Hepatocyte (in vitro differentiated cells): ENCODE measurements around the gene PRSS50. TPM values are rescaled to one million over a fixed set of nuclear protein-coding genes. Genes with fewer than 3 reads are reported as not detected.

ENCODE experiments used
- DNase-seq: peaks from one replicate; pipeline ENCODE4 v3.0.0-alpha.2; 2016; ENCODE audit warnings: low spot score
- H2AFZ ChIP-seq: fragments of 200-600 bp; sonication (generic); 2 replicates; pipeline ENCODE4 v1.6.0; 2016; ENCODE audit warnings: antibody characterized with exemption, mild to moderate bottlenecking
- H3K27ac ChIP-seq: fragments of 200-600 bp; sonication (generic); 2 replicates; pipeline ENCODE4 v1.5.1; 2016; ENCODE audit warnings: mild to moderate bottlenecking
- H3K27me3 ChIP-seq: fragments of 200-600 bp; sonication (generic); 2 replicates; pipeline ENCODE4 v1.6.1; 2016
- H3K36me3 ChIP-seq: fragments of 200-600 bp; sonication (generic); replicated peaks from 2 replicates; pipeline ENCODE4 v1.5.1; 2016; ENCODE audit warnings: low read depth; ENCODE audit not compliant: insufficient read depth
- H3K4me1 ChIP-seq: fragments of 200-600 bp; sonication (generic); 2 replicates; pipeline ENCODE4 v1.5.1; 2016; ENCODE audit warnings: mild to moderate bottlenecking, moderate library complexity; ENCODE audit not compliant: insufficient read depth
- H3K4me2 ChIP-seq: fragments of 200-600 bp; sonication (generic); 2 replicates; pipeline ENCODE4 v1.6.0; 2016
- H3K4me3 ChIP-seq: fragments of 200-600 bp; sonication (generic); 2 replicates; pipeline ENCODE4 v1.5.1; 2016; ENCODE audit warnings: mild to moderate bottlenecking
- H3K79me2 ChIP-seq: fragments of 200-600 bp; sonication (generic); 2 replicates; pipeline ENCODE4 v1.6.0; 2017; ENCODE audit warnings: mild to moderate bottlenecking
- H3K9me2 ChIP-seq: fragments of 200-600 bp; sonication (generic); replicated peaks from 2 replicates; pipeline ENCODE4 v1.6.0; 2017; ENCODE audit warnings: mild to moderate bottlenecking; ENCODE audit not compliant: insufficient read depth
- H3K9me3 ChIP-seq: fragments of 200-600 bp; sonication (generic); 2 replicates; pipeline ENCODE4 v1.5.1; 2016; ENCODE audit warnings: low read depth, mild to moderate bottlenecking
- H4K20me1 ChIP-seq: fragments of 200-600 bp; sonication (generic); 2 replicates; pipeline ENCODE4 v1.6.0; 2016; ENCODE audit warnings: mild to moderate bottlenecking; ENCODE audit not compliant: insufficient read depth, poor library complexity, severe bottlenecking
- EZH2 ChIP-seq: fragments of 200-600 bp; sonication (generic); IDR thresholded peaks from 2 replicates; pipeline ENCODE4 v1.6.1; 2016; ENCODE audit warnings: antibody characterized with exemption, mild to moderate bottlenecking, borderline replicate concordance
- EZH2phosphoT487 ChIP-seq: fragments of 200-600 bp; sonication (generic); IDR thresholded peaks from one replicate; pipeline ENCODE4 v1.6.1; 2018; ENCODE audit warnings: antibody characterized with exemption, mild to moderate bottlenecking, low read depth, moderate library complexity; ENCODE audit not compliant: unreplicated experiment, severe bottlenecking
- WGBS: methylation state at CpG from one replicate; pipeline ENCODE4 v1.1.6; 2016; ENCODE audit warnings: low lambda C conversion rate; ENCODE audit errors: missing lambda C conversion rate; 5-methylcytosine and 5-hydroxymethylcytosine counted together
- polyA plus RNA-seq: library from polyadenylated mRNA; unstranded; fragments of >200 nt; fragmentation: Nextera tagmentation; extraction: Ambion mirVana; gene quantifications from 2 replicates; pipeline ENCODE4 v1.2.1, GENCODE V29; 2016
- total RNA-seq: library from RNA; depleted of rRNA; stranded (reverse); fragments of >200 nt; gene quantifications from 2 replicates; pipeline ENCODE4 v1.2.3, GENCODE V29; 2014
- TF ChIP-seq, protein P1 (sequence below): fragments of 200-600 bp; sonication (generic); IDR thresholded peaks from 2 replicates; pipeline ENCODE4 v1.5.1; 2016; ENCODE audit warnings: antibody characterized with exemption, mild to moderate bottlenecking; ENCODE audit not compliant: poor library complexity

The PRSS50 gene
- total and polyA plus RNA-seq, 2 experiments from 2014 or later: 0.33 to 1.4 TPM

DNA sequence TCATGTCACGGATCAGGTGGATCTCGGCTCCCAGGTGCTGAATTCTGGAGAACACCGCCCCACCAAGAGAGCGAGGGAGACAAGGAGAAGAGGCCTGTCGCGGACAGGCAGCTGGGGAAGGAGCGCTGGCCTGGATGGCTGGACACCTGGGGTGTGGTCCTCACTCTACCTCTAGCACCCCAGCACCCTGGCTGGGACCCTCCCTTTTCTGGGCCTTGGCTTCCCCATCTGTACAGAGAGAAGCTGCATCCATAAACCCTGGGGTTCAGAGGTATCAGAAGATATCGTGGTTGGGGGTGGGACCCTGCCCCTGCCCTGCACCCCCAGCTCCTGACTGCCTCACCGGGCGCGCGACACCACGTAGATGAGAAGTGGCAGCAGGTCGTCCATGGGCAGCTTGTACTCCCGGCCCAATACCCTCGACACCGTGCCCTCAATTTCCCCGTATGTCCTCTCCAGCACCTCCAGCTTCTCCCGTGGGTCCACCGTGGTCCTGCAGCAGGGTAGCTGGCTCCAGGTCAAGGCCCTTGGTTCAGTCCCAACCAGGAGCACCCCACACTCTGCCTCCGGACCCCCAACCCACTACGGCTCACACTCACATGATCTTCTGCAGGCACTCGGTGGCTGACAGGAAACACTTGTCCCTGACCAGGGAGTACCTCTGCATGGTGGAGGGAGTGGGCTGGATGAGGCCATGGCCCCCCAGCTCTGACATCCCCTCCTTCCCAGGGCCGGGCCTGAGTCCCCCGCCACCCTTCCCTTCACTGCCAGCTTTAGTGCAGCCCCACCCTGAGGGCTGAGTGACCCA, 45.9 kb downstream of the PRSS50 start:
- Histone ChIP-seq H2AFZ (no peak overlapping the region), H3K4me2 (no peak overlapping the region), H3K4me3 (no peak overlapping the region), H3K4me1 (no peaks in the 10 kb centered on the region), H3K9me2 (no peaks in the 10 kb centered on the region), H3K27me3 (no peaks in the 10 kb centered on the region), H3K36me3 (no peaks in the 10 kb centered on the region), H3K27ac (no peak overlapping the region), H3K9me3 (no peaks in the 10 kb centered on the region), H3K79me2 (no peaks in the 10 kb centered on the region), H4K20me1 (no peaks in the 10 kb centered on the region)
- 92% methylated on average over 25 of the region's 25 CpGs for WGBS
- TF ChIP-seq, protein P1, sequence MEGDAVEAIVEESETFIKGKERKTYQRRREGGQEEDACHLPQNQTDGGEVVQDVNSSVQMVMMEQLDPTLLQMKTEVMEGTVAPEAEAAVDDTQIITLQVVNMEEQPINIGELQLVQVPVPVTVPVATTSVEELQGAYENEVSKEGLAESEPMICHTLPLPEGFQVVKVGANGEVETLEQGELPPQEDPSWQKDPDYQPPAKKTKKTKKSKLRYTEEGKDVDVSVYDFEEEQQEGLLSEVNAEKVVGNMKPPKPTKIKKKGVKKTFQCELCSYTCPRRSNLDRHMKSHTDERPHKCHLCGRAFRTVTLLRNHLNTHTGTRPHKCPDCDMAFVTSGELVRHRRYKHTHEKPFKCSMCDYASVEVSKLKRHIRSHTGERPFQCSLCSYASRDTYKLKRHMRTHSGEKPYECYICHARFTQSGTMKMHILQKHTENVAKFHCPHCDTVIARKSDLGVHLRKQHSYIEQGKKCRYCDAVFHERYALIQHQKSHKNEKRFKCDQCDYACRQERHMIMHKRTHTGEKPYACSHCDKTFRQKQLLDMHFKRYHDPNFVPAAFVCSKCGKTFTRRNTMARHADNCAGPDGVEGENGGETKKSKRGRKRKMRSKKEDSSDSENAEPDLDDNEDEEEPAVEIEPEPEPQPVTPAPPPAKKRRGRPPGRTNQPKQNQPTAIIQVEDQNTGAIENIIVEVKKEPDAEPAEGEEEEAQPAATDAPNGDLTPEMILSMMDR: no peak
- TF ChIP-seq EZH2 (no peak), EZH2phosphoT487 (no peak)
- no peak for DNase-seq

DNA sequence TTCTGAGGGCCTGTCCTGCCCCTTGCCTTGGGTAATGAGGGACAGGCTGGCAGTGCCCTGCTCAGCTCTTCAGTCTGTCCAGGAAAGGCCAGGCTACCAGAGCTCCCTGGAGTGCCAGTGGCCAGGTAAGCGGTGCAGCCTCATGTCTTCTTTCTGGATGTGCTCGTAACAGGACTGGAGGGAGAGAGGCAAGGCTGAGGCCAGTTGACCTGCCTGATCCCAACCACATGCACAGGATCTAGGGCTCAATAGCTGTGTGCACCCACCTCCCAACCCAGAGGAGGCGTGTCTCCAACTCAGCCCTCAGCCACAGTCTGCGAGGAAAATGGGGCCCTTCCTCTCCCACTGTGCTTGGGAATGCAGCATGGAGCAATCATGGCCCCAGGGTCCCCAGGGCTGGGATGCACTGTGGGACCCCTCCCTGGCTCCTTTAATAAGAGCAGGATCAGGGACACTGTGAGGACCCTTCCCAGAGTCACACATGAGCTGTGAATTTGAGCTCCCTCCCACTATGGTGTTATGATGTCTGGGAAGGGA, 46.7 kb downstream of the PRSS50 start:
- H3K4me3 ChIP-seq: no peak overlapping the region
- H3K79me2 ChIP-seq: no peaks in the 10 kb centered on the region
- H3K27me3 ChIP-seq: no peaks in the 10 kb centered on the region
- TF ChIP-seq EZH2phosphoT487 (no peak), EZH2 (no peak)
- TF ChIP-seq, protein P1: no peak
- H3K27ac ChIP-seq: no peak overlapping the region
- no peaks in the 10 kb centered on the region for H3K36me3 ChIP-seq
- H3K9me3 ChIP-seq: no peaks in the 10 kb centered on the region
- H3K4me2 ChIP-seq: no peak overlapping the region
- WGBS: 91% methylated on average over 4 of the region's 4 CpGs
- no peak overlapping the region for H2AFZ ChIP-seq
- H3K4me1 ChIP-seq: no peaks in the 10 kb centered on the region
- H3K9me2 ChIP-seq: no peaks in the 10 kb centered on the region
- no peaks in the 10 kb centered on the region for H4K20me1 ChIP-seq
- no peak for DNase-seq

DNA sequence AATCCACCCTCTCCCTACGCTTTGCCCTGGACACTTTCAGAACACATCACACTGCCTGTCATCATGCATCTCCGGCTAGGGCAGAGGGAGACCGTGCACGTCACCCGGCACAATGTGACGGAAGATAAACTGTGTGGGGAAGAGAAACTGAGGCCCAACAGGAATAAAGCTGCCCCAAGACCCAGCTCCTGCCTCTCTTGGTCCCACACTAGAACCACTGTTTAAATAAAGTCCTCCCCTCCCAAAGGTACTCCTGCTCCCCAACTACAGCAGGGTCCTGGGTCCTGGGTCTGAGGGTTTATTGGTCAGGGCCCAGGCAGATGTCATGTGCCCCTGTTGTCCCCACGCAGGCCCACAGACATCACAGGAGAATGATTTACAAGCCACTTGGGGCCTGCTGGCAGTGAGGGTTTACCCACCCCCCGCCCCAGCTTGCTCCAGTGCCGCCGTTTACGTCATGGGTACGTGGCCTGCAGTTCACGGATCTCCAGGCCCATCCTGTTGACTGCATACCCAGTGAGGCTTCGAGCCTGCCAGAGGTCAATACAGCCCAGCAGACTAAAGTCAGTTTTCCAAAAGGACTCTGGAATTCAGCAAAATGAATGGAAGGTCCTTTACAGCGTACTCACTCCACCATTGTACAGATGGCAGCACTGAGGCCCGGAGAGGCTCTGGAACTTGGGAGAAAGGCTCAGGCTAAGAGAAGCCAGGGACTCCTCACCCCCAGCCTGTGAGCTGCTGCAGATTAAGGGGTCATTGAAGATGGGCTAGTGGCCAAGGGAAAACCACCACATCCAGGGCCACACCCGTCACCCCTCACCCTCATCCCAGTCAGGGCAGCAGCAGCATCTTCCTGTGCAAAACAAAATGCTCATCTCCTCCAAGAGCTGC, 47.4 kb downstream of the PRSS50 start:
- Histone ChIP-seq H3K4me1 (no peaks in the 10 kb centered on the region), H3K4me3 (no peak overlapping the region), H3K27ac (no peak overlapping the region), H3K27me3 (no peaks in the 10 kb centered on the region), H4K20me1 (no peaks in the 10 kb centered on the region), H3K4me2 (no peak overlapping the region), H3K36me3 (no peaks in the 10 kb centered on the region), H3K79me2 (no peaks in the 10 kb centered on the region), H3K9me3 (no peaks in the 10 kb centered on the region), H3K9me2 (no peaks in the 10 kb centered on the region), H2AFZ (no peak overlapping the region)
- 88% methylated on average over 17 of the region's 17 CpGs for WGBS
- no peak for DNase-seq
- TF ChIP-seq, protein P1: no peak
- TF ChIP-seq EZH2phosphoT487 (no peak), EZH2 (no peak)
